IMR-90 (cell line): ENCODE data around the gene MTMR4. TPM values are rescaled to one million over a fixed set of nuclear protein-coding genes. Genes with fewer than 3 reads are reported as not detected.

Experiments used
- ATAC-seq: fragments of 200-7000 bp; cut with Tn5 transposase; 2 replicates; pipeline ENCODE4 v1.9.1; 2020; ENCODE audit warnings: low read depth, mild to moderate bottlenecking, moderate library complexity
- BruUV-seq: library from RNA; stranded (reverse); fragments of 400-500 nt; replicated peaks from 2 replicates; lab custom pipeline; 2021; lab: Mats Ljungman, UMichigan
- CTCF ChIA-PET: fragments of 300-600 bp; formaldehyde crosslinking; extraction: SDS; loops from one replicate; lab custom pipeline; 2021; ENCODE audit warnings: antibody characterized with exemption; lab: Yijun Ruan, JAX
- POLR2A ChIA-PET: fragments of 300-600 bp; sonication (Branson Sonifier 250); formaldehyde crosslinking; loops from one replicate; lab custom pipeline; 2022; ENCODE audit warnings: antibody characterized with exemption; ENCODE audit not compliant: unreplicated experiment; lab: Charles Lee
- DNase-seq: peaks from one replicate; pipeline ENCODE4 v3.0.0; 2013
- H2AFZ ChIP-seq: replicated peaks from 2 replicates; pipeline ENCODE3; 2013; ENCODE audit warnings: low read length, mild to moderate bottlenecking; ENCODE audit not compliant: poor library complexity
- H2AK5ac ChIP-seq: 2 replicates; pipeline ENCODE4 v1.6.1; 2013; ENCODE audit warnings: low read depth, low read length, inconsistent platforms
- H2AK9ac ChIP-seq: replicated peaks from 2 replicates; pipeline ENCODE3; 2013; ENCODE audit warnings: mild to moderate bottlenecking, low read depth, low read length, moderate library complexity; ENCODE audit not compliant: poor library complexity
- H2BK120ac ChIP-seq: 2 replicates; pipeline ENCODE4 v1.6.1; 2013; ENCODE audit warnings: low read depth, low read length, inconsistent platforms
- H2BK15ac ChIP-seq: 3 replicates; pipeline ENCODE4 v1.6.1; 2013; ENCODE audit warnings: low read depth, low read length, inconsistent platforms
- H2BK20ac ChIP-seq: 2 replicates; pipeline ENCODE4 v1.6.1; 2013; ENCODE audit warnings: low read depth, mild to moderate bottlenecking, inconsistent platforms, low read length, moderate library complexity
- H2BK5ac ChIP-seq: 2 replicates; pipeline ENCODE4 v1.6.1; 2013; ENCODE audit warnings: mild to moderate bottlenecking, low read depth, low read length, inconsistent platforms; ENCODE audit not compliant: poor library complexity, severe bottlenecking
- H3K14ac ChIP-seq: replicated peaks from 2 replicates; pipeline ENCODE4 v1.6.1; 2013; ENCODE audit warnings: low read depth, low read length, inconsistent platforms
- H3K18ac ChIP-seq: 2 replicates; pipeline ENCODE4 v1.6.1; 2013; ENCODE audit warnings: low read depth, low read length, control low read depth
- H3K23ac ChIP-seq: 2 replicates; pipeline ENCODE4 v1.6.1; 2013; ENCODE audit warnings: low read depth, low read length, inconsistent platforms
- H3K27ac ChIP-seq: 2 replicates; pipeline ENCODE4 v1.5.1; 2013; ENCODE audit warnings: mild to moderate bottlenecking, control low read depth, low read length; ENCODE audit not compliant: insufficient read depth
- H3K27me3 ChIP-seq: 2 replicates; pipeline ENCODE4 v1.6.1; 2013; ENCODE audit warnings: low read length; ENCODE audit not compliant: control insufficient read depth, insufficient read depth
- H3K36me3 ChIP-seq: 2 replicates; pipeline ENCODE4 v1.6.1; 2013; ENCODE audit warnings: low read length, mixed read lengths; ENCODE audit not compliant: control insufficient read depth, insufficient read depth
- H3K4ac ChIP-seq: 2 replicates; pipeline ENCODE4 v1.6.1; 2013; ENCODE audit warnings: low read depth, low read length, inconsistent platforms
- H3K4me1 ChIP-seq: 2 replicates; pipeline ENCODE4 v1.6.1; 2013; ENCODE audit warnings: low read length, mixed read lengths; ENCODE audit not compliant: control insufficient read depth, insufficient read depth
- H3K4me2 ChIP-seq: 2 replicates; pipeline ENCODE4 v1.6.1; 2013; ENCODE audit warnings: low read depth, mild to moderate bottlenecking, control low read depth, low read length, moderate library complexity
- H3K4me3 ChIP-seq: 2 replicates; pipeline ENCODE4 v1.5.1; 2013; ENCODE audit warnings: low read depth, mild to moderate bottlenecking, control low read depth, low read length, moderate library complexity; ENCODE audit not compliant: insufficient read depth
- H3K56ac ChIP-seq: 2 replicates; pipeline ENCODE4 v1.6.1; 2013; ENCODE audit warnings: low read length, inconsistent platforms; ENCODE audit not compliant: insufficient read depth; ENCODE audit errors: extremely low read depth
- H3K79me1 ChIP-seq, 2 experiments: 2 replicates each; pipeline ENCODE4 v1.6.1; 2013; ENCODE audit warnings: low read length in 2 of 2, inconsistent platforms in 1 of 2, low read depth in 1 of 2
- H3K9ac ChIP-seq: 2 replicates; pipeline ENCODE4 v1.6.1; 2013; ENCODE audit warnings: low read depth, low read length, control low read depth
- H3K9me1 ChIP-seq: 2 replicates; pipeline ENCODE4 v1.6.1; 2013; ENCODE audit warnings: low read length, inconsistent platforms; ENCODE audit not compliant: insufficient read depth
- H3K9me3 ChIP-seq: 2 replicates; pipeline ENCODE4 v1.6.1; 2013; ENCODE audit warnings: low read length; ENCODE audit not compliant: control insufficient read depth, insufficient read depth
- H4K20me1 ChIP-seq: 2 replicates; pipeline ENCODE4 v1.6.1; 2013; ENCODE audit warnings: low read length, inconsistent platforms; ENCODE audit not compliant: insufficient read depth
- H4K5ac ChIP-seq: 2 replicates; pipeline ENCODE4 v1.6.1; 2013; ENCODE audit warnings: mild to moderate bottlenecking, low read depth, low read length, control low read depth
- H4K8ac ChIP-seq, 2 experiments: 2 replicates each; pipeline ENCODE4 v1.6.1; 2013; ENCODE audit warnings: low read depth in 2 of 2, low read length in 2 of 2, control low read depth in 1 of 2, inconsistent platforms in 1 of 2
- H4K91ac ChIP-seq: 2 replicates; pipeline ENCODE4 v1.6.1; 2013; ENCODE audit warnings: low read depth, low read length, inconsistent platforms; ENCODE audit not compliant: insufficient read depth
- BHLHE40 ChIP-seq: fragments of 150-350 bp; IDR thresholded peaks from 2 replicates; pipeline ENCODE4 v1.6.1; 2016; ENCODE audit warnings: mild to moderate bottlenecking, low read depth, low read length
- CEBPB ChIP-seq: IDR thresholded peaks from 2 replicates; pipeline ENCODE4 v1.6.1; 2012; ENCODE audit warnings: low read depth, low read length, improper control_type of control experiment
- CHD1 ChIP-seq: IDR thresholded peaks from 2 replicates; pipeline ENCODE4 v1.6.1; 2012; ENCODE audit warnings: low read depth, low read length, improper control_type of control experiment
- ELK1 ChIP-seq: fragments of 150-350 bp; IDR thresholded peaks from 2 replicates; pipeline ENCODE4 v1.6.1; 2016; ENCODE audit warnings: low read depth, mild to moderate bottlenecking, low read length, moderate library complexity, borderline replicate concordance
- MAZ ChIP-seq: IDR thresholded peaks from 2 replicates; pipeline ENCODE4 v1.6.1; 2012; ENCODE audit warnings: low read depth, mild to moderate bottlenecking, low read length, improper control_type of control experiment, moderate library complexity, borderline replicate concordance
- MXI1 ChIP-seq: IDR thresholded peaks from 2 replicates; pipeline ENCODE4 v1.6.1; 2012; ENCODE audit warnings: low read depth, mild to moderate bottlenecking, low read length, moderate library complexity, borderline replicate concordance
- RCOR1 ChIP-seq: IDR thresholded peaks from 2 replicates; pipeline ENCODE4 v1.6.1; 2012; ENCODE audit warnings: mild to moderate bottlenecking, low read length, improper control_type of control experiment; ENCODE audit not compliant: insufficient replicate concordance
- SMC3 ChIP-seq: fragments of 150-350 bp; IDR thresholded peaks from 2 replicates; pipeline ENCODE4 v1.6.1; 2016; ENCODE audit warnings: low read depth, mild to moderate bottlenecking, antibody characterized with exemption, low read length, moderate library complexity
- USF2 ChIP-seq: fragments of 150-350 bp; IDR thresholded peaks from 2 replicates; pipeline ENCODE4 v1.6.1; 2017; ENCODE audit warnings: mild to moderate bottlenecking, antibody characterized with exemption, low read length, low read depth
- WGBS, 2 experiments: methylation state at CpG; one replicate each; pipeline versions ENCODE4 v1.1.5 to v1.1.7; 2013; ENCODE audit warnings: missing lambda C conversion rate in 2 of 2; ENCODE audit not compliant: insufficient read length in 1 of 2; ENCODE audit errors: extremely low coverage in 2 of 2; 5-methylcytosine and 5-hydroxymethylcytosine counted together
- dilution Hi-C: fragments of 300-500 bp; cut with HindIII; formaldehyde crosslinking; loops from one replicate; pipeline ENCODE4 v1.14.3; 2018; ENCODE audit warnings: low sequenced_read_pairs; ENCODE audit not compliant: unreplicated experiment
- in situ Hi-C: fragments of 300-500 bp; cut with MboI; formaldehyde crosslinking; loops from 3 replicates; pipeline ENCODE4 v1.14.3; 2019; ENCODE audit warnings: low sequenced_read_pairs, inconsistent platforms, mixed read lengths
- intact Hi-C: fragments of 100-400 bp; cut with micrococcal nuclease; formaldehyde crosslinking; loops from 2 replicates; pipeline ENCODE4 v1.10.0; 2022
- polyA plus RNA-seq, 3 experiments: library from polyadenylated mRNA; depleted of rRNA; stranded (reverse); fragments of >200 nt; gene quantifications; 2 replicates each; pipeline ENCODE4 v1.2.3, GENCODE V29; 2012; ENCODE audit warnings: low replicate concordance in 1 of 3
- total RNA-seq: library from RNA; depleted of rRNA; stranded (reverse); fragments of >200 nt; gene quantifications from 2 replicates; pipeline ENCODE4 v1.2.3, GENCODE V29; 2012

MTMR4 gene
- total and polyA plus RNA-seq, 2 of the 4 experiments (the other 2 are of a cell fraction) = 13.2 to 42.5 TPM

- TF ChIP-seq MAZ (no peak), RCOR1 (no peak)
Measured at GRCh38 chr17:58516644-58517377, 2.4 kb upstream of the MTMR4 start (continued).

- H3K4me3 ChIP-seq = no peak overlapping the region
- DNase-seq = no peak
- peak overlapping the region in 1 of 2 experiments; percentile 33; a peak in 1 of 4 replicates for H4K8ac ChIP-seq
- H4K5ac ChIP-seq = no peak overlapping the region
- H3K79me1 ChIP-seq = peaks cover 5 to 51% of the 10 kb centered on the region in 2 experiments; a peak in 3 of 4 replicates
- no peak overlapping the region for H2AK9ac ChIP-seq
- no peaks in the 10 kb centered on the region for H3K27me3 ChIP-seq
- peaks cover 14% of the 10 kb centered on the region; the same call in 1 of the 2 replicates for H3K36me3 ChIP-seq
- no peak overlapping the region for H2BK5ac ChIP-seq
- dilution Hi-C loops = no loop called here
- no peak overlapping the region for H3K14ac ChIP-seq
- peaks cover 4% of the 10 kb centered on the region; the same call in 1 of the 2 replicates for H4K20me1 ChIP-seq
- no peak for ATAC-seq
- no peak overlapping the region for H3K27ac ChIP-seq
- POLR2A ChIA-PET = no interaction called here
- no peak overlapping the region for H3K9ac ChIP-seq
- in situ Hi-C loops = loop anchor here (10.0 kb wide), 1 partner anchor 120 kb away; no protein-coding TSS in a partner anchor
- no peak for TF ChIP-seq MXI1
- TF ChIP-seq CHD1 = no peak
- no peak for TF ChIP-seq CEBPB
- TF ChIP-seq USF2 = no peak
- no peak for TF ChIP-seq SMC3
- no peak for TF ChIP-seq ELK1
- TF ChIP-seq BHLHE40 = no peak
- intact Hi-C loops = loop anchor here (5.0 to 10.0 kb wide), 2 partner anchors 163 to 270 kb away; partner anchors contain the start of gene SUPT4H1
- peaks cover 15% of the 10 kb centered on the region; the same call in 1 of the 2 replicates for H3K9me1 ChIP-seq
- no peak overlapping the region for H3K4me2 ChIP-seq
- peaks cover 12% of the 10 kb centered on the region; the same call in 1 of the 2 replicates for H3K4me1 ChIP-seq
- no peak overlapping the region for H2AFZ ChIP-seq
- WGBS, 2 experiments = no CpG with 5 or more reads among the region's 2 CpGs
- BruUV-seq = no TSS peak
- no peaks in the 10 kb centered on the region for H3K9me3 ChIP-seq
- no peak overlapping the region for H3K56ac ChIP-seq
- H2BK20ac ChIP-seq = no peak overlapping the region
- CTCF ChIA-PET = no interaction called here
- H4K91ac ChIP-seq = no peak overlapping the region
- no peak overlapping the region for H2AK5ac ChIP-seq
- no peak overlapping the region for H3K4ac ChIP-seq
- no peak overlapping the region for H3K18ac ChIP-seq
- no peak overlapping the region for H2BK15ac ChIP-seq
- H3K23ac ChIP-seq = no peak overlapping the region
- H2BK120ac ChIP-seq = no peak overlapping the region
Measured at GRCh38 chr17:58515286-58515685, 848 bp upstream of the MTMR4 start.
